Endodermal cell (in vitro differentiated cells): ENCODE measurements around the gene ELAC1. TPM values are rescaled to one million over a fixed set of nuclear protein-coding genes. Genes with fewer than 3 reads are reported as not detected.

Source experiments
- DNase-seq: peaks from one replicate; pipeline ENCODE4 v3.0.0-alpha.2; 2017
- H3K27ac ChIP-seq: 2 replicates; pipeline ENCODE4 v1.5.1; 2013; ENCODE audit warnings: mild to moderate bottlenecking, low read depth, low read length, moderate library complexity
- H3K27me3 ChIP-seq: 2 replicates; pipeline ENCODE4 v1.6.1; 2013; ENCODE audit warnings: mild to moderate bottlenecking, low read length, moderate library complexity; ENCODE audit not compliant: insufficient read depth, control insufficient read depth, poor library complexity, severe bottlenecking
- H3K36me3 ChIP-seq: 2 replicates; pipeline ENCODE4 v1.7.0; 2013; ENCODE audit warnings: mild to moderate bottlenecking, low read length, moderate library complexity; ENCODE audit not compliant: control insufficient read depth, insufficient read depth
- H3K4me1 ChIP-seq: one replicate; pipeline ENCODE4 v1.7.0; 2013; ENCODE audit warnings: low read length; ENCODE audit not compliant: control insufficient read depth, insufficient read depth
- H3K4me3 ChIP-seq: 2 replicates; pipeline ENCODE4 v1.5.1; 2013; ENCODE audit warnings: mild to moderate bottlenecking, low read length, moderate library complexity
- H3K9ac ChIP-seq: 2 replicates; pipeline ENCODE4 v1.6.1; 2013; ENCODE audit warnings: mild to moderate bottlenecking, low read length, moderate library complexity; ENCODE audit not compliant: poor library complexity, severe bottlenecking; ENCODE audit errors: extremely low read depth
- H3K9me3 ChIP-seq: 2 replicates; pipeline ENCODE4 v1.6.1; 2013; ENCODE audit warnings: mild to moderate bottlenecking, low read length, moderate library complexity; ENCODE audit not compliant: control insufficient read depth
- H3K27ac Mint-ChIP-seq: 2 replicates; pipeline ENCODE4 v1.8.0; 2020; ENCODE audit warnings: mixed read lengths
- H3K27me3 Mint-ChIP-seq: 2 replicates; pipeline ENCODE4 v1.8.0; 2021; ENCODE audit warnings: mild to moderate bottlenecking, mixed read lengths; ENCODE audit not compliant: insufficient read depth
- H3K36me3 Mint-ChIP-seq: 2 replicates; pipeline ENCODE4 v1.8.0; 2020; ENCODE audit warnings: low read depth, mixed read lengths
- H3K4me1 Mint-ChIP-seq: 2 replicates; pipeline ENCODE4 v1.8.0; 2020; ENCODE audit warnings: mixed read lengths
- H3K4me3 Mint-ChIP-seq: 2 replicates; pipeline ENCODE4 v1.8.0; 2020; ENCODE audit warnings: mild to moderate bottlenecking, moderate library complexity, mixed read lengths
- H3K9me3 Mint-ChIP-seq: 2 replicates; pipeline ENCODE4 v1.8.0; 2020; ENCODE audit warnings: mild to moderate bottlenecking, mixed read lengths
- WGBS, 2 experiments: methylation state at CpG; one replicate each; pipeline versions ENCODE4 v1.1.5 to v1.1.7; 2013; ENCODE audit warnings: missing lambda C conversion rate in 2 of 2, mixed read lengths in 1 of 2; ENCODE audit not compliant: insufficient coverage in 1 of 2, insufficient read length in 1 of 2; 5-methylcytosine and 5-hydroxymethylcytosine counted together
- total RNA-seq, 2 donors: library from RNA; stranded (reverse); fragmentation: NEBNext Ultra II Directional in 1 of 2; extraction: Animal tissue kit (Norgen Biotek cat#: 25700) in 1 of 2; gene quantifications; 2 replicates in 1 of 2; 3 replicates in 1 of 2; pipeline ENCODE4 v1.2.1, GENCODE V29; 2021
- TF ChIP-seq, protein P1 (sequence below): fragments of 200-600 bp; sonication (generic); conservative IDR thresholded peaks from 2 replicates; pipeline ENCODE4 v1.5.0; 2021; ENCODE audit warnings: antibody characterized with exemption, mild to moderate bottlenecking

The ELAC1 gene
- total RNA-seq, 2 donors from 2014 or later: 5.1 to 7.4 TPM

DNA sequence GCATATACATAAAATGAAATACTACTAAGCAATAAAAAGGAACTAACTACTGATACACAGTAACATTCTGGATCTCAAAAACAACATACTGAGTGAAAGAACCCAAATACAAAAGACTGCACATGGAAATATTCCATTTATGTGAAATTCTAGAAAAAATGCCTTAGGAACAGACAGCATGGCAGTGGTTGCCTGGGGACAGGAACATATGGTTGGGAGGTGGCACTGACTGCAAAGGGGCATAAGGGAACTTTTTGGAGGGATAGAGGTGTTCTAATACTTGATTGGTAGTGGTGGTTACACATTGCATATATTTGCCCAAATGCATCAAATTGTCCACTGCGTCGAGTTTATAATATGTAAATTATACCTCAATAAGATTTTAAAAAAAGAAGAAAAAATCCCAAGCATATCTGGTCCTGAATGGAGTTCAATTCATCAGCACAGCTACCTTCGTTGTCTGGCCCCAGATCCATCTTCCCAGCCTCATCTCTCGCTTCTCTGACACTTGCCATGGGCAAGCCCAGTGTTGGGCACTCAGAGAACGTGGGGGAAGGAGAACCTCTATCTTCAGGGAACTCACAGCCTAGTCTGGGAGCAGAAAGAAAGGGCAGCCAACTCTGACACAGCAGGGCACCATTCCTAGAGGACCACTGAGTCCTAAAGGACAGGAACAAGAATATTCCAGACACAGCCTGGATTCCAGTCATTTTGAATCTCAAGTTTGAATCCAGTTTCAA lies 53.6 kb downstream of the ELAC1 start:
- Mint-ChIP-seq H3K9me3 (peaks cover 5% of the 10 kb centered on the region), H3K27me3 (no peaks in the 10 kb centered on the region), H3K27ac (no peak overlapping the region), H3K4me1 (peaks cover 5% of the 10 kb centered on the region), H3K4me3 (no peak overlapping the region), H3K36me3 (peaks cover 5% of the 10 kb centered on the region)
- Histone ChIP-seq H3K36me3 (no peaks in the 10 kb centered on the region), H3K4me1 (peaks cover 4% of the 10 kb centered on the region), H3K27ac (no peak overlapping the region), H3K9ac (no peak overlapping the region), H3K4me3 (no peak overlapping the region), H3K27me3 (no peaks in the 10 kb centered on the region), H3K9me3 (peaks cover 15% of the 10 kb centered on the region)
- no peak for DNase-seq
- 92 to 93% methylated on average over 2 to 5 of the region's 5 CpGs for WGBS, 2 experiments
- TF ChIP-seq, protein P1, sequence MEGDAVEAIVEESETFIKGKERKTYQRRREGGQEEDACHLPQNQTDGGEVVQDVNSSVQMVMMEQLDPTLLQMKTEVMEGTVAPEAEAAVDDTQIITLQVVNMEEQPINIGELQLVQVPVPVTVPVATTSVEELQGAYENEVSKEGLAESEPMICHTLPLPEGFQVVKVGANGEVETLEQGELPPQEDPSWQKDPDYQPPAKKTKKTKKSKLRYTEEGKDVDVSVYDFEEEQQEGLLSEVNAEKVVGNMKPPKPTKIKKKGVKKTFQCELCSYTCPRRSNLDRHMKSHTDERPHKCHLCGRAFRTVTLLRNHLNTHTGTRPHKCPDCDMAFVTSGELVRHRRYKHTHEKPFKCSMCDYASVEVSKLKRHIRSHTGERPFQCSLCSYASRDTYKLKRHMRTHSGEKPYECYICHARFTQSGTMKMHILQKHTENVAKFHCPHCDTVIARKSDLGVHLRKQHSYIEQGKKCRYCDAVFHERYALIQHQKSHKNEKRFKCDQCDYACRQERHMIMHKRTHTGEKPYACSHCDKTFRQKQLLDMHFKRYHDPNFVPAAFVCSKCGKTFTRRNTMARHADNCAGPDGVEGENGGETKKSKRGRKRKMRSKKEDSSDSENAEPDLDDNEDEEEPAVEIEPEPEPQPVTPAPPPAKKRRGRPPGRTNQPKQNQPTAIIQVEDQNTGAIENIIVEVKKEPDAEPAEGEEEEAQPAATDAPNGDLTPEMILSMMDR: no peak

DNA sequence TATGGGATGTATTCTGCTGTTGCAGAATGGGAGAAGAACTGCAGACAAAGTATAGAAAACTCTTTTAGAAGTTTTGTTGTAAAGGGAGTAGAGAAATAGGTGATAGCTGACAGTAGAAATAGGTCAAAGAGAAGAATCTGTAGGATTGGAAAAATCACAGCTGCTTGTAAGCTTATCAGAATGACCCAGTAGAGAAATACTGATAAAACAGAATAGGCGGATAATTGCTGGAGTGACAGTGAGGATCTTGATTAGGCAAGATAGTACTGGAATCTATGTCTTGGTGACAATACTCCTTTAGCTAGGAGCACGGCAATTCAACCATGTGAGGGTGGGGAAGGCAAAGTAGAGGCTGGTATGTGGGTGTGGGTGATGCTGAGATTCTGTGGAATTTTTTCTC lies 57.7 kb downstream of the ELAC1 start:
- peak overlapping the region; percentile 10 for H3K4me3 ChIP-seq
- no peaks in the 10 kb centered on the region for H3K27me3 Mint-ChIP-seq
- H3K4me1 ChIP-seq: peaks cover 14% of the 10 kb centered on the region
- peaks cover 15% of the 10 kb centered on the region for H3K9me3 ChIP-seq
- no peak overlapping the region for H3K27ac Mint-ChIP-seq
- no peaks in the 10 kb centered on the region for H3K27me3 ChIP-seq
- no peak overlapping the region for H3K4me3 Mint-ChIP-seq
- H3K4me1 Mint-ChIP-seq: no peaks in the 10 kb centered on the region
- no peak for DNase-seq
- WGBS, 2 experiments: 80 to 83% methylated on average over 2 of the region's 2 CpGs
- peaks cover 5% of the 10 kb centered on the region for H3K36me3 Mint-ChIP-seq
- no peaks in the 10 kb centered on the region for H3K36me3 ChIP-seq
- peaks cover 5% of the 10 kb centered on the region for H3K9me3 Mint-ChIP-seq
- no peak overlapping the region for H3K27ac ChIP-seq
- TF ChIP-seq, protein P1: no peak
- no peak overlapping the region for H3K9ac ChIP-seq

DNA sequence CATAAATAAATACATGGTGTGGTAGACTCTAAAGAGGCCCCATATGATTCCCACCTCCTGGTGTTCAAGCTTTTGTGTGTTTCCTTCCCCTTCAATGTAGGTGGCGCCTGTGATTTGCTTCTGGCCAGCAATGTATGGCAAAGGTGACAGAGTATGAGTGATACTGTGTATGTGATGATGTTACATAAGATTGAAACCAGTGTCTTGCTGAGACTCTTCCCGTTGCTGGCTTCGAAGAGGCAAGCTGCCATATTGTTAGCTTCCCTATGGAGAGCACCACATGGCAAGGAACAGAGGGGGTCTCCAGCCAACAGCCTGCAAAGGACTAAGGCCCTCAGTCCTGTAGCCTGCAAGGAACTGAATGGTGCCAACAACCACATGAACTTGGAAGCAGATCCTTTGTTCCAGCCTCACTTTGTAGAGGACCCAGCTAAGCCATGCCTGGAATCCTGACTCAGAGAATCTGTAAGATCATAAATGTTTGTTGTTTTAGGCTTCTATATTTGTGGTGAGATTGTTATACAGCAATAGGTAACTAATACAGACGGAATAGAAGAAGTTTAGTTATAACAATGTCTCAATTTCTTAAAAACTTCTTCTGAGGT lies 60.5 kb downstream of the ELAC1 start:
- H3K9me3 ChIP-seq: peaks cover 13% of the 10 kb centered on the region
- DNase-seq: peak; percentile 57
- Mint-ChIP-seq H3K27ac (peak overlapping the region; percentile 64), H3K4me3 (peak overlapping the region; percentile 91), H3K27me3 (no peaks in the 10 kb centered on the region), H3K9me3 (peaks cover 5% of the 10 kb centered on the region), H3K36me3 (peaks cover 8% of the 10 kb centered on the region), H3K4me1 (peaks cover 17% of the 10 kb centered on the region)
- TF ChIP-seq, protein P1: peak; percentile 29
- peaks cover 14% of the 10 kb centered on the region for H3K4me1 ChIP-seq
- no peak overlapping the region for H3K27ac ChIP-seq
- H3K9ac ChIP-seq: no peak overlapping the region
- peaks cover under 1% of the 10 kb centered on the region for H3K36me3 ChIP-seq
- peak overlapping the region; percentile 83 for H3K4me3 ChIP-seq
- H3K27me3 ChIP-seq: no peaks in the 10 kb centered on the region
- 65 to 68% methylated on average over 2 to 3 of the region's 4 CpGs for WGBS, 2 experiments
